Right lobe of liver (tissue), 4 donors: ENCODE data around the gene NBEA.

ENCODE experiments used
- POLR2A ChIP-seq: fragments of 450-650 bp; IDR thresholded peaks from one replicate; pipeline ENCODE4 v1.6.1; 2017; ENCODE audit warnings: antibody characterized with exemption, mild to moderate bottlenecking
- TF ChIP-seq, protein P1 (sequence below), 4 donors: fragments of 200-600 bp in 3 of 4; fragments of 450-650 bp in 1 of 4; IDR thresholded peaks; one replicate each; pipeline versions ENCODE4 v1.5.1 to v1.8.0; 2016 to 2022; ENCODE audit warnings: antibody characterized with exemption in 4 of 4, mild to moderate bottlenecking in 2 of 4
- donor health status: DM: no; HTN: no; CAD: no.
- donor health status: DM: no; HTN: no; CAD: no.
- donor health status: DM: no; HTN: yes; CAD: no.

DNA sequence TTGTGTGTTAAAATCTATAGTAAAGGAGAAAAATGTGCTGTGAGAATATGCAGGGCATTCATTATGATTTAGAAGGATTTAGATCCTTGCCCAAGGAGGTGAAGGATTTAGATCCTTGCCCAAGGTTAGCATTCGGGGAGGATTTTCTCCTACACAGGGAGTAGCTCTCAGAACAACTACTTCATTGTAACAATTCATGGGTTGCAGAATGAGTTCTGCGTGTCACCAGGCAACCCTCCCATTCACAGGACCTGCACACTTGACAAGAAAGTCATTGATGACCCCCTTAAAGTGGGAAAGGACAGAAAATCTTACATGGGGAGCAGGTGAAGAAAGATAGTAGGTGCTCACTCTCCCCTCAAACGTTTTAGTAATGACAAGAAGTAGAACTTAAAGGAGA is 701.6 kb downstream of the NBEA start:
- TF ChIP-seq, protein P1, sequence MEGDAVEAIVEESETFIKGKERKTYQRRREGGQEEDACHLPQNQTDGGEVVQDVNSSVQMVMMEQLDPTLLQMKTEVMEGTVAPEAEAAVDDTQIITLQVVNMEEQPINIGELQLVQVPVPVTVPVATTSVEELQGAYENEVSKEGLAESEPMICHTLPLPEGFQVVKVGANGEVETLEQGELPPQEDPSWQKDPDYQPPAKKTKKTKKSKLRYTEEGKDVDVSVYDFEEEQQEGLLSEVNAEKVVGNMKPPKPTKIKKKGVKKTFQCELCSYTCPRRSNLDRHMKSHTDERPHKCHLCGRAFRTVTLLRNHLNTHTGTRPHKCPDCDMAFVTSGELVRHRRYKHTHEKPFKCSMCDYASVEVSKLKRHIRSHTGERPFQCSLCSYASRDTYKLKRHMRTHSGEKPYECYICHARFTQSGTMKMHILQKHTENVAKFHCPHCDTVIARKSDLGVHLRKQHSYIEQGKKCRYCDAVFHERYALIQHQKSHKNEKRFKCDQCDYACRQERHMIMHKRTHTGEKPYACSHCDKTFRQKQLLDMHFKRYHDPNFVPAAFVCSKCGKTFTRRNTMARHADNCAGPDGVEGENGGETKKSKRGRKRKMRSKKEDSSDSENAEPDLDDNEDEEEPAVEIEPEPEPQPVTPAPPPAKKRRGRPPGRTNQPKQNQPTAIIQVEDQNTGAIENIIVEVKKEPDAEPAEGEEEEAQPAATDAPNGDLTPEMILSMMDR (IDR thresholded peaks at IDR 0.05): no peak
- no peak for TF ChIP-seq POLR2A
